ENCODE data around the gene TRMT13. TPM values are rescaled to one million over a fixed set of nuclear protein-coding genes. Genes with fewer than 3 reads are reported as not detected.

TRMT13 gene
- total RNA-seq, result 6.3 and 8.4 TPM in 2 replicates

GRCh38 chr1:100132566-100133477 is at the start of gene TRMT13, which contains the start of gene SASS6:
TSS of gene TRMT13 (plus strand) at chr1:100133163. CDS start at chr1:100133169, 6 bp downstream.
TSS of gene SASS6 (minus strand) at chr1:100132930. CDS start at chr1:100132814, 116 bp downstream.

DNA sequence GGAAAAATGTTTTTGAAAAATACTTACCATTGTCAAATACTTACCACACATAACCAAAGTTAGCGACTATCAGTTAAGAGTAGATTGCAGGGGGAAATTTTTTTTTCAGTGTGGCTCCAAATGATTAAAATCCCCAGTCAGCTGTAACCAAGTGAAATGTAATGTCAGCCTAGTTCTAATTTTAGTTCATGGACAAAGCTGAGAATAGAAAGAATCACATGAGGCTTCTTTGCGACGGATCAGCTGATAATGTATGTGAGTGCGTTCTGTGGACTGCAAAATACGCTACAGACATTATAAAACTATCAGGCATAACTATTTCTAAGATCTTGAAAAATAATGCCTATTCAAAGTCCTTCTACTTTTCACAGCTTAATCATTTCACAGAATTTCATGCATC is 45.1 kb downstream of the TRMT13 start, which contains the start of gene LRRC39:
TSS of gene LRRC39 (minus strand) at position 166 of the 400 bp plus-strand sequence. CDS start 9,740 bp downstream, outside the sequence.

Other genes with a start within 250 kb of the TRMT13 start
- gene SLC35A3, start 163.2 kb upstream of the TRMT13 start, total RNA-seq, result 17.8 and 18.9 TPM in 2 replicates
- gene SASS6, start 233 bp upstream of the TRMT13 start, total RNA-seq, result 5.2 and 6.4 TPM in 2 replicates
- gene LRRC39, start 45.1 kb downstream of the TRMT13 start, total RNA-seq, result 0.13 TPM in 1 of 2 replicates, not detected in the other
- gene DBT, start 116.7 kb downstream of the TRMT13 start, total RNA-seq, result 1.8 and 2.1 TPM in 2 replicates
- gene RTCA, start 133.1 kb downstream of the TRMT13 start, total RNA-seq, result 31.7 and 37.6 TPM in 2 replicates
- gene CDC14A, start 219.3 kb downstream of the TRMT13 start, total RNA-seq, result 7.8 and 10.0 TPM in 2 replicates

Data from mammary microvascular endothelial cell (primary cell).